Hepatocyte (in vitro differentiated cells): ENCODE measurements around the gene HPF1. TPM values are rescaled to one million over a fixed set of nuclear protein-coding genes. Genes with fewer than 3 reads are reported as not detected.
"Not testable (repeated sequence)": the region's sequence is repeated elsewhere in the genome, so short reads cannot be mapped to it uniquely, and the experiment has no call there.

ENCODE experiments used
- DNase-seq: peaks from one replicate; pipeline ENCODE4 v3.0.0-alpha.2; 2016; ENCODE audit warnings: low spot score
- H2AFZ ChIP-seq: fragments of 200-600 bp; sonication (generic); 2 replicates; pipeline ENCODE4 v1.6.0; 2016; ENCODE audit warnings: antibody characterized with exemption, mild to moderate bottlenecking
- H3K27ac ChIP-seq: fragments of 200-600 bp; sonication (generic); 2 replicates; pipeline ENCODE4 v1.5.1; 2016; ENCODE audit warnings: mild to moderate bottlenecking
- H3K27me3 ChIP-seq: fragments of 200-600 bp; sonication (generic); 2 replicates; pipeline ENCODE4 v1.6.1; 2016
- H3K36me3 ChIP-seq: fragments of 200-600 bp; sonication (generic); replicated peaks from 2 replicates; pipeline ENCODE4 v1.5.1; 2016; ENCODE audit warnings: low read depth; ENCODE audit not compliant: insufficient read depth
- H3K4me1 ChIP-seq: fragments of 200-600 bp; sonication (generic); 2 replicates; pipeline ENCODE4 v1.5.1; 2016; ENCODE audit warnings: mild to moderate bottlenecking, moderate library complexity; ENCODE audit not compliant: insufficient read depth
- H3K4me2 ChIP-seq: fragments of 200-600 bp; sonication (generic); 2 replicates; pipeline ENCODE4 v1.6.0; 2016
- H3K4me3 ChIP-seq: fragments of 200-600 bp; sonication (generic); 2 replicates; pipeline ENCODE4 v1.5.1; 2016; ENCODE audit warnings: mild to moderate bottlenecking
- H3K79me2 ChIP-seq: fragments of 200-600 bp; sonication (generic); 2 replicates; pipeline ENCODE4 v1.6.0; 2017; ENCODE audit warnings: mild to moderate bottlenecking
- H3K9me2 ChIP-seq: fragments of 200-600 bp; sonication (generic); replicated peaks from 2 replicates; pipeline ENCODE4 v1.6.0; 2017; ENCODE audit warnings: mild to moderate bottlenecking; ENCODE audit not compliant: insufficient read depth
- H3K9me3 ChIP-seq: fragments of 200-600 bp; sonication (generic); 2 replicates; pipeline ENCODE4 v1.5.1; 2016; ENCODE audit warnings: low read depth, mild to moderate bottlenecking
- H4K20me1 ChIP-seq: fragments of 200-600 bp; sonication (generic); 2 replicates; pipeline ENCODE4 v1.6.0; 2016; ENCODE audit warnings: mild to moderate bottlenecking; ENCODE audit not compliant: insufficient read depth, poor library complexity, severe bottlenecking
- CTCF ChIP-seq: fragments of 200-600 bp; sonication (generic); IDR thresholded peaks from 2 replicates; pipeline ENCODE4 v1.5.1; 2016; ENCODE audit warnings: antibody characterized with exemption, mild to moderate bottlenecking; ENCODE audit not compliant: poor library complexity
- EZH2 ChIP-seq: fragments of 200-600 bp; sonication (generic); IDR thresholded peaks from 2 replicates; pipeline ENCODE4 v1.6.1; 2016; ENCODE audit warnings: antibody characterized with exemption, mild to moderate bottlenecking, borderline replicate concordance
- EZH2phosphoT487 ChIP-seq: fragments of 200-600 bp; sonication (generic); IDR thresholded peaks from one replicate; pipeline ENCODE4 v1.6.1; 2018; ENCODE audit warnings: antibody characterized with exemption, mild to moderate bottlenecking, low read depth, moderate library complexity; ENCODE audit not compliant: unreplicated experiment, severe bottlenecking
- WGBS: methylation state at CpG from one replicate; pipeline ENCODE4 v1.1.6; 2016; ENCODE audit warnings: low lambda C conversion rate; ENCODE audit errors: missing lambda C conversion rate; 5-methylcytosine and 5-hydroxymethylcytosine counted together
- polyA plus RNA-seq: library from polyadenylated mRNA; unstranded; fragments of >200 nt; fragmentation: Nextera tagmentation; extraction: Ambion mirVana; gene quantifications from 2 replicates; pipeline ENCODE4 v1.2.1, GENCODE V29; 2016
- total RNA-seq: library from RNA; depleted of rRNA; stranded (reverse); fragments of >200 nt; gene quantifications from 2 replicates; pipeline ENCODE4 v1.2.3, GENCODE V29; 2014

HPF1 gene
- total RNA-seq (19.7 and 29.0 TPM in 2 replicates), polyA plus RNA-seq (21.8 and 25.7 TPM in 2 replicates)

DNA sequence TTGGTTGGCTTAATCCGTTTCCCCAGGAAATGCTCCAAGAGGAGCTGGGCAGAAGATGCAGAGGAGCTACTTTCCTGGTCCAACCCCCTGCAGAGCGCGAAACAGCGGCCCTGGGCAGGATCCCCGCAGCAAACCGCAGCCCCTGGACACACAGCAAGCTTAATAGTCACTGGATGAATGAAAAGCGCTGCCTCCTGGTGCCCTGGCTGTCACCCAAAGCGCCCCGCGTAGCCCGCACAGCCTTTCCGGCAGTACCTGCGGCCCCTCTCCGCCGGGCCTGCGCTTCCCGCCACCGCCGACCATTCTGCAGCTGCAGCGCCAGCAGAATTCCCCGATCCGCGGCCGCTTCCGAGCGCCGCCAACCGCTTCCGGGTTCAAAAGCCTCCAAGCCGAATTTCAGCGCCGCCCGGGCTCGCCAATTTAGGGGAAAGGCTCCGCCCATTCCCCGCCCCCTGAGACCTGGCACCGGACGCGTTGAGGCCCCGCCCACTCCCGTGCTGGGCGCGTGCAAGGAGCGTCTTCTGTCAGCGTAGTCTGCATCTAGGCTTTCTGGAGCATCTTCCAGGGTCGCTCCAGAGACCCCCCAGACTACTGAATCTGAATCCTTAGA is at the start of gene HPF1:
TSS of gene HPF1 (minus strand) at position 370 of the 610 bp plus-strand sequence. CDS start at position 303, 67 bp downstream.
- no peaks in the 10 kb centered on the region for H3K27me3 ChIP-seq
- H3K27ac ChIP-seq = peak within 1 kb of the TSS; percentile 34
- H3K4me1 ChIP-seq = peaks cover 9% of the 10 kb centered on the region
- DNase-seq = peak; percentile 95
- no peaks in the 10 kb centered on the region for H3K36me3 ChIP-seq
- H3K4me3 ChIP-seq = peak within 1 kb of the TSS; percentile 53
- TF ChIP-seq CTCF = no peak
- H4K20me1 ChIP-seq = peaks cover 5% of the 10 kb centered on the region
- peaks cover 27% of the 10 kb centered on the region for H3K79me2 ChIP-seq
- H3K9me3 ChIP-seq = no peaks in the 10 kb centered on the region
- H3K4me2 ChIP-seq = peak within 1 kb of the TSS; percentile 89
- H2AFZ ChIP-seq = peak within 1 kb of the TSS; percentile 70
- H3K9me2 ChIP-seq = no peaks in the 10 kb centered on the region
- 1% methylated on average over 34 of the region's 46 CpGs for WGBS

DNA sequence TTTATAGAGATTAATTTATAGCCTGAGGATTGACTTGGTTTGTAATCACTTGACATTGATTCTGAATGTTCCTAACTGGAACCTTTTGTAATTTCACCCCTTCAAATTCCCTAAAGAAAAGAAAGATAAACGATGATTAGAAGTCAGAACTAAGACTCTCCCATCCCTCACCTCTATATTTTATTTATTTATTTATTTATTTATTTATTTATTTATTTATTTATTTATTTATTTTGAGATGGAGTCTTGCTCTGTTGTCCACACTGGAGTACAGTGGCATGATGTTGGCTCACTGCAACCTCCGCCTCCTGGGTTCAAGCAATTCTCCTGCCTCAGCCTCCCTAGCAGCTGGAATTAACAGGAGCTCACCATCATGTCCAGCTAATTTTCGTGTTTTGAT is 49.0 kb upstream of the HPF1 start:
- 95% methylated on average over 3 of the region's 3 CpGs for WGBS
- H3K79me2 ChIP-seq, H3K4me2 ChIP-seq, H3K9me3 ChIP-seq, H3K27ac ChIP-seq, H3K4me3 ChIP-seq, DNase-seq, H2AFZ ChIP-seq, H3K27me3 ChIP-seq, H3K4me1 ChIP-seq, H3K9me2 ChIP-seq, H4K20me1 ChIP-seq, H3K36me3 ChIP-seq: not testable (repeated sequence)

DNA sequence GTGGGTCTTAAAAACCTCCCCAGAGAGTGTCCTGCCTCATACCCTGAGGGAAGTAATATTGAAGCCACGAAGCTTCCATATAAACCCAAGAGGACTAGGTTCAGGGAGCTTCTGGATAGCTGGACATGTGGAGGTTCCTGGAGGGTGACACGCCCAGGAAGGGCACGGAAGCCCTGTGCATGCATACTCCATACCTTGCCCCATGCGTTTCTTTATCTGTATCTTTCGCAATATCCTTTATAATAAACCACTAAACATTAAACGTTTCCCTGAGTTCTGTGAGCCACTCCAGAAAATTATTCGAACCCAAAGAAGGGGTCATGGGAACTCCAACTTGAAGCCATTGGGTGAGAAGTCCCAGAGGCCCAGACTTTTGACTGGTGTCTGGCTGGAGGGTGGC is 45.7 kb upstream of the HPF1 start:
- no peak overlapping the region for H2AFZ ChIP-seq
- no peak for DNase-seq
- H3K79me2 ChIP-seq = no peaks in the 10 kb centered on the region
- no peaks in the 10 kb centered on the region for H3K36me3 ChIP-seq
- no peak for TF ChIP-seq EZH2
- no peak for TF ChIP-seq CTCF
- TF ChIP-seq EZH2phosphoT487 = no peak
- H3K4me2 ChIP-seq = no peak overlapping the region
- WGBS = 88% methylated on average over 7 of the region's 7 CpGs
- no peak overlapping the region for H3K27ac ChIP-seq
- H4K20me1 ChIP-seq = no peaks in the 10 kb centered on the region
- H3K27me3 ChIP-seq = no peaks in the 10 kb centered on the region
- no peak overlapping the region for H3K4me3 ChIP-seq
- no peaks in the 10 kb centered on the region for H3K9me3 ChIP-seq
- no peaks in the 10 kb centered on the region for H3K4me1 ChIP-seq
- no peaks in the 10 kb centered on the region for H3K9me2 ChIP-seq

DNA sequence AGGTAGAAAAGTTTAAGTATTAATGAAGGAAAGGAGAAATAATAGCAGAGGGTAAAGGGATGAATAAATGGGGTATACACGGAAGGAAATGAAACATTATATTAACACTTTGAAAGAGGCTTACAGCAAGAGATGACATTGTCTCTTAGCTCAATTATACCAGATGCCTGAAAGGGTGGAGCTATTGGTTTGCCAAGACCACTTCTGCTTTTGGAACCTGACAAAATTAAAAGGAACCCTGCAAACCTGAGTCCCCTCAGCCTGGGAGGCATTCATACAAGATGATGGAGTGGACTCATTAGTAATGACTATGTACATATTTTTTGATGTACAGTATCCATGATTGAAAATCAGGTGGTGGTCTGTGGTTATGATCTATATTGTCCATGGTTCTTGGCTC is 45.1 kb upstream of the HPF1 start:
- Histone ChIP-seq H3K27ac (no peak overlapping the region), H4K20me1 (no peaks in the 10 kb centered on the region), H3K79me2 (no peaks in the 10 kb centered on the region), H3K27me3 (no peaks in the 10 kb centered on the region), H3K4me1 (no peaks in the 10 kb centered on the region), H3K4me2 (no peak overlapping the region), H3K9me3 (no peaks in the 10 kb centered on the region), H3K9me2 (no peaks in the 10 kb centered on the region), H2AFZ (no peak overlapping the region), H3K4me3 (no peak overlapping the region), H3K36me3 (no peaks in the 10 kb centered on the region)
- DNase-seq = no peak
- TF ChIP-seq EZH2 = no peak
- TF ChIP-seq EZH2phosphoT487 = no peak
- no peak for TF ChIP-seq CTCF
- WGBS = 95% methylated on average over 1 of the region's 1 CpG
